HK-2 (cell line): Measurements from ENCODE around the gene VPS39.
"Not testable (repeated sequence)": the region's sequence is repeated elsewhere in the genome, so short reads cannot be mapped to it uniquely, and the experiment has no call there.

ENCODE experiments used
- DNase-seq: peaks from one replicate; pipeline ENCODE4 v3.0.0-alpha.2; 2018; ENCODE audit not compliant: unreplicated experiment

The VPS39 gene, protein sequence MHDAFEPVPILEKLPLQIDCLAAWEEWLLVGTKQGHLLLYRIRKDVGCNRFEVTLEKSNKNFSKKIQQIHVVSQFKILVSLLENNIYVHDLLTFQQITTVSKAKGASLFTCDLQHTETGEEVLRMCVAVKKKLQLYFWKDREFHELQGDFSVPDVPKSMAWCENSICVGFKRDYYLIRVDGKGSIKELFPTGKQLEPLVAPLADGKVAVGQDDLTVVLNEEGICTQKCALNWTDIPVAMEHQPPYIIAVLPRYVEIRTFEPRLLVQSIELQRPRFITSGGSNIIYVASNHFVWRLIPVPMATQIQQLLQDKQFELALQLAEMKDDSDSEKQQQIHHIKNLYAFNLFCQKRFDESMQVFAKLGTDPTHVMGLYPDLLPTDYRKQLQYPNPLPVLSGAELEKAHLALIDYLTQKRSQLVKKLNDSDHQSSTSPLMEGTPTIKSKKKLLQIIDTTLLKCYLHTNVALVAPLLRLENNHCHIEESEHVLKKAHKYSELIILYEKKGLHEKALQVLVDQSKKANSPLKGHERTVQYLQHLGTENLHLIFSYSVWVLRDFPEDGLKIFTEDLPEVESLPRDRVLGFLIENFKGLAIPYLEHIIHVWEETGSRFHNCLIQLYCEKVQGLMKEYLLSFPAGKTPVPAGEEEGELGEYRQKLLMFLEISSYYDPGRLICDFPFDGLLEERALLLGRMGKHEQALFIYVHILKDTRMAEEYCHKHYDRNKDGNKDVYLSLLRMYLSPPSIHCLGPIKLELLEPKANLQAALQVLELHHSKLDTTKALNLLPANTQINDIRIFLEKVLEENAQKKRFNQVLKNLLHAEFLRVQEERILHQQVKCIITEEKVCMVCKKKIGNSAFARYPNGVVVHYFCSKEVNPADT

DNA sequence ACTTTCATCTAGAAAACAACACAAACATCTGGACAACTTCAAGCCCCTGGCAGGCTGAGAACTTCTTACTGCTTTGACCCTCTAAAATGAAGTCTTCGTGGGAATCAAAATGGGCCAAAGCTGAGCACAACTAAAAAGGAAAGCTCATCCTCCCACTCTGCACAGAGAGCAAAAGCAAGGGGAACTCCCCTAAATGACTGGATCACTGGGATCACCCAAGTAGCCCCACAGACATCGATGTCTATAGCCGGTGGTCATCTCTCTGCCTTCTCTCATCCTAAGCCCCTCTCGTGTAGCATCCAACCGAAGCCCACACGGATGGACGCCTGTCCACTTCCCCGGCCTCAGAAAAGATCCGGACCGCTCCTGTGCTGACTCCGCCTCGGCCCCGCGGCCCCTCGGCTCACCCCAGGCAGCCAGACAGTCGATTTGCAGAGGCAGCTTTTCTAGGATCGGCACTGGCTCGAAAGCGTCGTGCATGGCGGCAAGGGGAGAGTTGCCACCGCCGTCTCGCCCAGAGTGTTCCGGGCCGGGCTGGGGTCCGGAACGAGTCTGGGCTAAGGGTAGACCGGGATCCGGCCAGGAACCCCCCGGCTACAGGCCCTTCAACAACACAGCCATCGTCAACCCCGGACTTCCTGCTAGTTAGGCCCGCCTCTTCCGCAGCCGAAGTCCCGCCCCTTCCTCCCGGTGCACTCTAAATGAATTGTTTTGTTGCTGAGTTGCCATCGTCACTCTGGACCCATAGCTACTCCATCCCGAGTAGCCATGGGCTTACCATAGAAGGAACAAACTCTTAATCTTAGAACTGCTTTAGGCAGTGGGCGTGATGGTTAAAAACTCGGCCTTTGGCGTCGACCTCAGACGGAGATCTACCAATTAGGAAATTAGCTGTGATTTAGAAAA is at the start of gene VPS39:
VPS39 (minus strand) TSS at position 631 of the 906 bp plus-strand sequence; CDS start at position 480, 151 bp downstream.
- DNase-seq, result peak; percentile 67

DNA sequence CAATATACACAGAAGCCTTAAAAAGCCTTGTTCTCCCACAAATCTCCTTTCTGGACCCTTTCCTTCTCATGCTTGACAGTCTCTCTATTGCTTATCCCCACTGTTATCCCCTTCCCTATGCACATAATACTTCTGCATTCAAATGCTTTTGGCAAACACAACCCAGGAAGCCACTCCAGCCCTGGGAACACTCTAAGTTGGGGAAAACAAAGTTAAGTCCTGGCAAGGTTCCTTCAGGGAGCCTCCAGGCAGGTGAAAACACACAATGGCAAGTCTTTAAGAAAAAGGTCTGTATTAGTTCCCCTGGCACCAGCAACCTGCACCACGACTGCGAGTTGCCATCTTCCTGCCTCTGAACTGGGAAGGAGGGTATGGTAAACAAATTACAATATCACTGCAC is 45.2 kb upstream of the VPS39 start:
- no peak for DNase-seq

DNA sequence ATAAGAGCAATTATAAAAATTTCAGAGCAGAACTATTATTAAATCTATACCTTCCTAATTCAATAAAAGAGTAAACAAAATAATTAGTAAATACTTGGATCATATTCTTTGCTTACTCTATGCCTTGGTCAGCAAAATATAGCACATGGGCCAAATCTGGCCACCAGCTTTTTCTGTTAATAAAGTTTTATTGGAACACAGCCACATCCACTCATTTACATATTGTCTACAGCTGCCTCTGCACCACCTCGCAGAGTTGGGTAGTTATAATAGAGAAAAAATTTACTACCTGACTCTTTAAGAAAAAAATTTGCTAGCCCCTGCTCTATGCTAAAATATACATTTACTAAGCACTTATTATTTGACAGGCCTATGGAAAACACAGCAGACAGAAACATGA is 32.7 kb upstream of the VPS39 start:
- no peak for DNase-seq

DNA sequence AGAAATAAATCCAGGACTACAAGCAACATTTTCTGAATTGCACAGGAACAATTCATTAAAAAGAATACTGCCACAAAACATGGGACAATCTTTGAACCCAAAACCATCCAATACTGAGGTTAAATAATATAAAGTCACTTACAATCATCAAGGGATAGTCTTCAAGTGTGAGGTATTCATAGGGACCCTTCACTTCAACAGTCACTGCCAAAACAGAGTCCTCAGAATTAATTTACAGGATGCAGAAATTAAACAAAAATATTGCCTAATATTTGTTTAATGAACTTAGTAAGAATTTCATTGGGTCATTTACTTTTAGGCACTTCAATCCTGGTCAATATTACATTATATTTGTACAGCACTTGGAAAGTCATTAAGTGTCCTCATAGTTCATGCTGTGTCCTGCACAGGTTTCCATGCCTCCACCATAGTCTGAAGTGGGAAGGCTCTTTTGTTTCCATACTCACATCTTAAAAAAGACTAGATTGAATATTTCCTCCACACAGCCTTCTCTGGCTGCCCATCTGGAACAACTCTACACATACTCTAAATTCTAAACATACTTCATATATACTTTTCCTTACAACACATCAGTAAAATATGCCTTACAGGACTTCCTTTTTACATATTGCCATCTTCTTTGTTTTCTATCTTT is 31.6 kb upstream of the VPS39 start:
- DNase-seq, result no peak

DNA sequence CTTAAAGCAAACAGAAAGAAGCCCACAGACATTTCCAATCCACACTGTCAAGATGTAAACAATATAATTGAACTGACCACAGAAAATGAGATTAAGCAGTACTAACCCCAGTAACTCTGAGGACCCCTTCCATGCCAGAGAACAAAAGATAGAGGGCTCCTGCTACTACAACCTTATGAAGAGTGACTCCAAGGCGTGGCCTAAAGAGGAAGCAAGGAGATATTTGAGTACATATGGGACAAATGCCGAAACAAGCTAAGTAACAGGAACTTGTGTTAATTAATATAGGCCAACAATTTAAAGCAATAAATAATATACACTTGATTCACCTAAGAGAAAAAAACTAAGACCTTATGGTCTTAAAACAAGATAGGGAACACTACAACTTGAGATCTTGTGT is 25.0 kb upstream of the VPS39 start:
- DNase-seq, result no peak

DNA sequence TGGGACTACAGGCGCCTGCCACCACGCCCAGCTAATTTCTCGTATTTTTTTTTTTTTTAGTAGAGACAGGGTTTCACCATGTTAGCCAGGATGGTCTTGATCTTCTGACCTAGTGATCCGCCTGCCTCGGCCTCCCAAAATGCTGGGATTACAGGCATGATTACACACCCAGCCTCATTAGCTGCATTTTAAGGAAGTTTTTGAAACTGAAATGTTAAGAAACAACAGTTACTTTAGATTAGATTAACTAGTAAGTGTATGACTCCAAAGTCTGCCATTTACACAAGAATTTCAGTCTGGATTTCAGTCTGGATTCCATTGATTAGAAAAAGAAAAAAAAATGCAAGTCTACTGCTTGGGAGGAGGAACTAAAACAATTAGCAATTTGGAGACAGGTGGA is 24.5 kb upstream of the VPS39 start:
- DNase-seq, result no peak

DNA sequence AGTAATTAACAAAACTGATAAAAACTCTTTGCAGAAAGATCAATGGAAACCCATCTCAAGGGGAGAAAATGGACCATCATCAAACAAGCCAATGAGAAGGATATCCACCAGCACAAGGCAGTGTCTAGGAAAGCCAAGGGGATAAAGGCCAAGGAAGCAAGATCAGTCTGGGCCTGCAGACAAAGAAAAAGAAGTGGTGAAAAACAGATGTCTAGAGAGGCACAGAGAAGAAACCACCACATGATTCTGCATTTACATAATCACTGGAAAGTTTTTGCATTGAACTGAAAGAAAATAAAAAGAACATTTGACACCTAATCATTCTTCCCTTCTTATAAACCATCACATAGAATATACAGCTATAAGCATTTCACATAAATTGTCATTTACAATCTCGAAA is 23.0 kb upstream of the VPS39 start:
- no peak for DNase-seq

DNA sequence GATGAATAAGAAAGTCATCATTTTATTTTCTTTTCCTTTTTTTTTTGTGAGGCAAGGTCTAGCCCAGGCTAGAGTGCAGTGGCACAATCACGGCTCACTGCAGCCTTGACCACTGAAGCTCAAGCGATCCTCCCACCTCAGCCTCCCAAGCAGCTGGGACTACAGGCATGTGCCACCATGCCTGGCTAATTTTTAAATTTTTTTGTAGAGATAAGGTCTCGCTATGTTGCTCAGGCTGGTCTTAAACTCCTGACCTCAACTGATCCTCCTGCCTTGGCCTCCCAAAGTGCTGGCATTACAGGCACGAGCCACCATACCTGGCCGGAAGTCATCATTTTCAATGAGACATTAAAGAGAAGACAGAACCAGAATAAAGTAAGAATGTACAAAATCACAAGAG is 20.9 kb upstream of the VPS39 start:
- not testable (repeated sequence) for DNase-seq

DNA sequence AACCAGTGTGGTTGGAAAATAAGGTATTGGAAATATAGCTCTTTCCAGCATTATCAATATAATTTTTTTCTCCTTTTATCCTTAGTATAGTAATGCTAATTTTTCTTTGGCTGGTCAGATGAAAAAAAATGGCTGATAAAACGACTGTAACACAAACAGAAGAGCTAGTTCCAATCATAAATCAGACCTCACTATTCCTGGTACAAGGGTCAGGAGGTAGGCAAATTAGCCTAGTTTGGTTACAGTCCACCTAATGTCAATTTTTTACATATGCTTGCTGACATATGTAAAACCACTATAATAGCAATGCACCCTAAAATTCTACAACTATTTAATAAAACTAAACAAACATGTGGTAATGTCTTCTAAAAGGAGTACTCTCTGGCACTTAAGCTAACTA is 19.9 kb upstream of the VPS39 start:
- no peak for DNase-seq

DNA sequence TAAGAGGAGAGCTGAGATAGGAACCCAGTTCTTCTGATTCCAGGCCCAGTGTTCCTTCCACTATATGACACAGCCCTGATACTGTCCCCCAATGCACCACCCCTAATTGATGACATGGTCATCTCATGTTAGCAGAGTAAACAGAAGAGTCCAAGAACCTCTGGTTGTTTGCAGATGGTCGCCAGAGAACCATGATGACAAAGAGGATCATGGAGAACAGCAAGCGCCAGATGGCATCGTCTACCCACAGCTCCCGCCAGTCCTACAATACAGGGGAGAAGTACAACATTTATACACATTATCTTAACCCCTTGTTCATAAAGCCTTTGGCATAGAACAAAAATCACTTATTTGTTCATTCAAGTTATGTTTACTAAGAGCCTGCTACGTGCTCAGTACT is 18.5 kb upstream of the VPS39 start:
- DNase-seq, result no peak

DNA sequence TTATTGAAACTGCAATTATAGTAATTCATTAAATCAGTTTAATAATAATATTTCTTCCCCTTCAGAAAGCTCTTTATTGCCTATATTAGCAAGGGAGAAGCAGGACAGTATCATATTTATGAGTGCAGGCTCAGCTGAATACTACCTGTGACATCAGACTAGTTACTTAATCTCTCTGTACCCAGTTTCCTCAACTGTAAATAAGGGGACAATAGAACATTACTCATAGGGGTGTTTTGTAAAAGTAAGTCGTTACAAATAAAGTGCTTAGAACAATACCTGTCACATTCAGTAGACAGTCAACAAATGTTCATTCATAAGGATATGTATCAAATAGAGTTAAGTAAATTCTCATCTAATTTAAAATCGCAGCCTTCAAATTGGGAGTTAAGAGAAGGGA is 12.1 kb upstream of the VPS39 start:
- DNase-seq, result no peak

DNA sequence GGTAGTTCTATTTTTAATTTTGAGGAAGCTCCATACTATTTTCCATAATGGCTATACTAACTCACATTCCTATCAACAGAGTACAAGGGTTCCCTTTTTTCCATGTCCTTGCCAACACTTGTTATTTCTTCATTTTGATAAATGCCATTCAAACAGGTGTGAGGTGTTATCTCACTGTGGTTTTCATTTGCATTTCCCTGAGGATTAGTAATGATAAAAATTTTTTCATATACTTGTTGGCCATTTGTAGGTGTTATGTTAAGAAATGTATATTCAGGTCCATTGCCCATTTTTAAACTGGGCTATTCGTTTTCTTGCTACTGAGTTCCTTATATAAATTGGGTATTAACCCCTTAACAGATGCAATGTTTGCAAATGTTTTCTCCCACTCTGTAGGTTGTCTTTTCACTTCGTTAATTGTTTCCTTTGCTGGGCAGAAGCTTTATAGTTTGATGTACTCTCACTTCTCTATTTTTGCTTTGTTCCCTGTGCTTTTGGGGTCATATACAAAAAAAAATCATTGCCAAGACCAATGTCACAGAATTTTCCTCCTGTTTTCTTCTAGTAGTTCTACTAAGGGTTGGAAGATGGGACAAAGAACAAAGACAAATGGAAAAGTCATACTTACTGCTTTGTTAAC is 11.0 kb upstream of the VPS39 start:
- no peak for DNase-seq

DNA sequence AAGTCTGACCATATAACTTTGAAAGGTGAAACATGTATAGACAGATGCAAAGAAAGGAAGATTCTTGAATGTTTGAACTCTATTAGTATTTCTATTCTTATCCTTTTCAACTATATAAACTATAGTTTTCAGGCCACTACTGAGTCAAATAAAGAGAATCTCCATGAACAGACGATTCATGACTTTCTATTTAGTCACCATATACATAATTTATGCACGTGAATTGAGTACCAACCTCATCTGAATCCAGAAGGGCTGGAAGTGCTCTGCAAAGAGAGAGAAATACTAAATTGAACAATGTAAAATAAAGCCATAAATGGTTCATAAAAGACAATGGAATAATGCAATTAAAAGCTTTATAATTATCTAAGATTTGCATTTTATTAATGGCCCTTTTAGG is 9.5 kb upstream of the VPS39 start:
- DNase-seq, result no peak

DNA sequence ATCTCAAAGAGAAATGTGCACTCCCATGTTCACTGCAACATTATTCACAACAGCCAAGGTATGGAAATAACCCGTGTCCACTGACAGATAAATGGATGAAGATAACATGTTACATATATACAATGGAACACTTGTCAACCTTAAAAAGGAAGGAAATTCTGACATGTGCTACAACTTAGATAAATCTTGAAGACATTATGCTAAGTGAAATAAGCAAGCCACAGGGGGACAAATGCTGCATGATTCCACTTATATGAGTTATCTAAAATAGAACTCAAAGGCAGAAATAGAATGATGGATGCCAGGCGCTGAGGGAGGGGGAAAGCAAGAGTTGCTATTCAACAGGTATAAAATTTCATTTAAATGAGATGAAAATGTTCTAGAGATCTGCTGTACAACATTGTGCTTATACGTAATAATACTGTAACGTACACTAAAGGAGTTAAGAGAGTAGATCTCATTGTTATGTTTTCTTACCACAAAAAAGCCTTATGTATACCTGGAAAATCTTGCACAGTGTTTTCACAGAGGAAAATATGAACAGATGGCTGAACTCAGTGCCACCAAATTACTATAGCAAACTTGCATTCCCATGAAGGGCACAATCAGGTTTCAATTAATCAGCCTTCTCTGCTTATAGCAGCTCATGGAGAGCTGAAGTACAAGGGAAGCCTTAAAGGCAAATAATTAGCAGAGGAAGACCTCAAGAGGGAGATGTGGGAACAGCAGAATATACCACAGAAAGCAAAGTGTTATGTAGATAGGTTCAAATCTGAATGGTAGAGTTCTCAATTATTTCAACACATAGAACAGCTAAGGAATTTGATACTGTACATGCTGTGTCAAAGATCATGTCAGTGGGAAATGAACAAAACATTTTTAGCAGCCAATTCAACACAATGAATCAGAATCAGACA is 8.1 kb upstream of the VPS39 start:
- DNase-seq, result no peak

DNA sequence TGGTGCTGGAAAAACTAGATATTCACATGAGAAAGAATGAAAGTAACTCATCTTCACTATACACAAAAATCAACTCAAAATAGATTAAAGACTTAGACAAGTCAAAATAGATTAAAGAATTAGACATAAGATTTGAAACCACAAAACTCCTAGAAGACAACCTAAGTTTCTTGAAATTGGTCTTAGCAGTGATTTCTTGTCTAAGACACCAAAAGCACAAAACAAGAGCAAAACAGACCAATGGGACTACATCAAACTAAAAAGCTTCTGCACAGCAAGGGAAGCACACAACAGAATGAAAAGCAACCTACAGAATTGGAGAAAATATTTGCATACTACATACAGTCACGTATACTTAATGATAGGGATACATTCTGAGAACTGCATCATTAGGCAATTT is 6.5 kb upstream of the VPS39 start:
- DNase-seq, result no peak

DNA sequence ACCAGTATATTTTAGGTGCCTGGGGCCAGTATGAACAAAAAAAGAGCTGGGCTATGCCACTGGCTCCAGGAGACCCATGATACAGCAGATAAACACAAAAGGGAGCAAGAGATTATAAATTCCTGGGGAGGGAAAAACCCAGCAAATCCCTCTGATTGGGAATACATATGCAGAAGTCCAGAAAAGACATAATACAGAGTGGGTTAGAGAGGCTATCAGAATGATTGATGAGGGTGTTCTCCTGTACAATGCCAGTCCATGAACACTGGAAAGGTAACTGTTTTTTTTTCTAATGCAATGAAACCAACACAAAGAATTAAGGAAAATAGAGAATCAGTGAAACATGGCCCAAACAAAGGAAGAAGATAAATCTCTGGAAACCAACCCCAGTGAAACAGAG is 5.4 kb upstream of the VPS39 start:
- DNase-seq, result no peak

DNA sequence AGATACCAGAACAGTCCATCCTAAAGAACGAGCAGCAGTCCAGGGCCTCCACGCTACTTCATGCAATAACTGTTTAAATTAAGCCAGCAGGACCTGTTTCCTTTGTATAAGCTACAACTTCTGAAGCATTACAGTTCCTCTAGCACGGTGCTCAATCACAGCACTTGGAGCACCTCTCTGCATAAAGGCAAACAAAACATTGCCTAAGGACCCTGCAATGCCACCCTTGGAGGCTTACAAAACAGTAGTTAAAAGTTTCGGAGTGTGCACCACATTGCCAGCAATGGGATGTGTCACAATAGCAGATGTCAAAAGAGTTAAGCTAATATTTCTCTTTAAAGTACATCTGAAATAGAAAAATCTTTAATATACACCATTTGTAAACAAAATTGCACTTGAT is 2.6 kb upstream of the VPS39 start:
- no peak for DNase-seq

DNA sequence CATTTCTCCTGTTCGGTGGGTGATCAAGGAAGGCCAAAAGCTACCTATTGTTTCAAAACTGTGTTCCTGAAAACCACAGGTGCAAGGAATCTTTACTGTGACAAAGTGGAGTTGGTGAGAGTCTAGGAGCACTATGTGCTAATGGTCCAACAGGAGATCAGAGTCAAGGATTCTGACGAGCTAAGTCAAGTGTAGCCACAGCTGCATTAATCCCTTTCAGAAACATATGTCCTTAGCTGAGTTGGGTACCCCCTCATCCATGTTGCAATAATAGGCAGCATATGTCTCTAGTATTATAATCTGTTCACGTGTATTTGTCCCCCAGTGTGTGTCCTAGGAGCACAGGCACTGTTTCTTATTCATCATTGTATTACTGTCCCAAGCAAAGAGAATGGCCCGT is 1.7 kb downstream of the VPS39 start:
- no peak for DNase-seq

DNA sequence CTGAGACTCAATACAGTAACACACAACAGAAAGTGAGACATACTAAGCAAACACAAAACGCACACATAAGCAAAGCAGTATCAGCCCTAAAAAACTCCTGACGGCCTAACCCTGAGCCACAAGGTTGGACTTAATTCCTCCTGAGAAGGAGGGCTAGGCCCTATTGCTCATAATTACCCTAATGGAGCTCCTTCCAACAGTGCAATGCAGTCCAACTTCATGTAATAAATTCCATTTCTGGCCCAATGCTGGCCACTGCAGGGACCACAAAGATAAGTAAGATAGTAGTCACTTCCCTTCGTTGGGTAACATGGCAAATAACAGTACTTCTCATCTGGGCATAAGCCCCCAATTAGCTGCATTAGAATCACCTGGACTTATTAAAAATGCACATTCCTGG is 4.2 kb downstream of the VPS39 start:
- DNase-seq, result no peak

DNA sequence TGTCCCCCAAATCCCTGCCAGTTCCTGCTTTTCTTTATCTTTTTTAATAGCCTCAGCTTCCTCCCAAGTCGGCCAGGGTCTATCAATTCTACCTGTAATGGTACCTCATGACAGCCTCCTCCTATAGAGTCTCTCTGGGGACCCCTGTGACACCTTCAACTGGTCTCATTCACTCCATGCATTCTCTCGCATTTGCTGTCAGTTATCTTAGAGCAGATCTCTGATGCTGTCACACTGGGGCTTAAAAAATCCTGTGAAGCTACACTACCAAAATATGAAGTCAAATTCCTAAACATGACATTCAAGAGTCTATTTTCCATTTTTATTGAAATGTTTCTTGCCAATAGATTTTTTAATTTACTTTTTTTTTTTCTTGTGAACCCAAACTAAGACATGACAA is 5.5 kb downstream of the VPS39 start:
- DNase-seq, result no peak
